Measurements from ENCODE around the gene SCN4B. TPM values are rescaled to one million over a fixed set of nuclear protein-coding genes. Genes with fewer than 3 reads are reported as not detected.

The SCN4B gene
- polyA plus RNA-seq, 1 donor (not counting 4 experiments of a cell fraction or from before 2014, with no cell fraction given) = 7.7 TPM

DNA sequence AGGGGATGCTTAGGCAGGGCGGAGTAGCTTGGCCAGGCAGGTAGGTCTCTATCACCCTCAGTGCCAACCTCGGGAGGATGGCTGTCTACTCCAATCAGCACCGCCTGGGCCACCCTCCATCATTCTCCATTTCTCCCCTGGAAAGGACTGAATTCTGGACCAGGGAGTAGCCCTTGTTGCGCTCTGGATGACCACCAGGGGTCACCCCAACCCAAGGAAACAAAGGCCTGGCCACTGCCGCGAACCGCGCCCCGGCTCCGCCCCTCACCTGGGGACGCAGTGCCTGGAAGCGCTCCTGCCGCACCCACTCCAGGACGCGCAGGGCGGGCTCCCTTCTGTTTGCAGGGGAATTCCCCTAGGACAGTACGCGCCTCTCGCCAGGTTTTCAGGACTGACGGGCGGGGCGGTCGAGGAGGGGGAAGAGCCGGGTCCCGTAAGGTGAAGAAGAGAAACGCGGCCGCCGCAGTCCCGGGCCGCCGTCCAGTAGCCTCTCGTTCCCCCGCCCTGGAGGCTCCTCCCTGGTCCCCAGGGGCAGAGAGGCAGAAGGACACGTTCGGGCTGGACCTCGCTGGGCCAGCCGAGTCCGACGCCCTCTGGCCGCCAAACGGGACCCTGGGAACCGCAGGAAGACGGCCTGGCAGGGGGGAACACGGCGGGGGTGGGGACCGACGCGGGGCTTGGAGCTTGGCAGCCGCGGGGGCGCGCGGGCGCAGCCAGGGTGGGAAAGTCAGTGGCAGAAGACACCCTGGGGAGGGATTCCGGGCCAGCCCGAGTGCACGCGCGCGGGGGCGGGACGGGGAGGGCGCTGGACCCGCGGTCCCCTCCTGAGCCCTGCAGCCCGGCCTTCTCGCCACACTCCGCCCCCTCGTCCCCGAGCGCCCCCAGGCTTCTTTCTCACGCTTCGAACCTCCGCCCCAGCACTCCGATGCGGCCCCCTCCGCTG, 7.1 kb downstream of the SCN4B start:
- H3K4me2 ChIP-seq (ENCODE audit: control insufficient read depth, extremely low read depth, insufficient read depth, low read depth, low read length) = peak overlapping the region; percentile 67
- H2AFZ ChIP-seq (ENCODE audit: control insufficient read depth, low read length) = peak overlapping the region; percentile 80
- H3K9me1 ChIP-seq (ENCODE audit: control insufficient read depth, extremely low read depth, insufficient read depth, low read length) = no peaks in the 10 kb centered on the region
- dilution Hi-C loops (cut with MboI; ENCODE audit: extremely low pct_ligation_motif_present, low sequenced_read_pairs) = no loop called here
- peak overlapping the region; percentile 45 for H3K27ac ChIP-seq (ENCODE audit: control insufficient read depth, insufficient read depth, low read length)
- H3K9me3 ChIP-seq (ENCODE audit: control insufficient read depth, low read depth, low read length) = no peaks in the 10 kb centered on the region
- peaks cover 33% of the 10 kb centered on the region for H3K4me1 ChIP-seq (ENCODE audit: control insufficient read depth, extremely low read depth, insufficient read depth, low read length)
- H3K36me3 ChIP-seq (ENCODE audit: control insufficient read depth in 2 of 2, extremely low read depth in 1 of 2, insufficient read depth in 2 of 2, low read length in 2 of 2) = no peaks in the 10 kb centered on the region
- FAIRE-seq = peak; percentile 87
- H3K79me2 ChIP-seq (ENCODE audit: control insufficient read depth, insufficient read depth, low read length) = no peaks in the 10 kb centered on the region
- H3K27me3 ChIP-seq (ENCODE audit: control insufficient read depth, extremely low read depth, insufficient read depth, low read length) = no peaks in the 10 kb centered on the region
- peak overlapping the region; percentile 76 for H3K9ac ChIP-seq (ENCODE audit: control insufficient read depth, extremely low read depth, insufficient read depth, low read length)
- TF ChIP-seq EZH2 (IDR thresholded peaks at IDR 0.05; ENCODE audit: low read length) (no peak), CTCF (optimal IDR thresholded peaks at IDR 0.05 in 1 of 3, IDR thresholded peaks at IDR 0.05 in 1 of 3, conservative IDR thresholded peaks at IDR 0.05 in 1 of 3; ENCODE audit: extremely low read depth in 1 of 3, insufficient read depth in 2 of 3, low read length in 3 of 3) (peak; percentile 78 to 90 (median 88))
- H4K20me1 ChIP-seq (ENCODE audit: control insufficient read depth, extremely low read depth, insufficient read depth, low read length) = no peaks in the 10 kb centered on the region
- peak overlapping the region; percentile 52 to 69 (median 56) for H3K4me3 ChIP-seq (ENCODE audit: control insufficient read depth in 2 of 3, extremely low read depth in 1 of 3, insufficient read depth in 2 of 3, low read depth in 1 of 3, low read length in 3 of 3)
- peak; percentile 68 for DNase-seq (ENCODE audit: low read depth, low spot score)

DNA sequence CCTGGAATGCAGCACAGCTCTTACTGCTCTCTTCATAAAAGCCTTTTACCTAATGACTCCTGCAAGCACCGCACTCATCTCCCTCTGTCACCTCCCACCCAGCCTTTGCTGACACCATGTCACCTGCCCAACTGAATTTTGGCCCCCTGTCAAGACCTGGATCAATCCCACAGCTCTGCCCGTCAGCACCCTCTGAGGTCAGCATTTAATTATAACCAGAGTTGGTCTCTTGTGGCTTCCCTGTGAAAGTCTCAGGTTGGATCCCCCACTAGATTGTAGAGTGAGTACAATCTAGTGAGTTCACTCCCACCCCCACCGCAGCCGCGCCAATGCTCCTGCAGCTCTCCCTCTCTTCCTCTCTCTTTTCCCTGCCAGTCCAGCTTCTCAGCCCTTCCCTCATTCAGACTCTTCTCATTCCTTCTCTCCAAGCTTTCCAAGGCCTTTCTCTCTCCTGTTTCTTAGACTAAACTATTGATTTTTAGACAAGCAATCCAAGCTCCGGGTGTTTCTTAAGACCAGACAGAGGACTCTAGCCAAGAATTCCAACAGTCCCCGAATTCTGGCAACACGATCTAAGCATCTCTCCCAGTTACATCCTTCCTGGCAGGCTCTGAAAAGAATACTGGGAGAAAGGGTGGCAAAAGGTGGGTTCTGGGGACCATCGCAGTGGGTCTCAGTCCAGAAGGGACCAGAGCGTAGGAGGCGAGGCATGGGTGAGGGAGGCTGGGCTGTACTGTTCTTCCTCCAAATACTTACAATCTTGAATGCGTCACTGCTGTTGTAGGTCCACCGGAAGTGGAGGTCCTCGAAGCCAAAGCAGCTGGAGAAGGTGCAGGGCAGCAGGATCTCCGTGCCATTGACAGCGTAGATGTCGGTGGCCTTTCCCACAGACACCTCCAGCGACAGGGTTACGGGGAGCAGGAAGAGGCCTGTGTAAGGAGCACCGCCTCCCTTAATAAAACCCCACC, 8.0 kb downstream of the SCN4B start:
- Histone ChIP-seq H3K4me3 (ENCODE audit: control insufficient read depth in 2 of 3, extremely low read depth in 1 of 3, insufficient read depth in 2 of 3, low read depth in 1 of 3, low read length in 3 of 3) (no peak overlapping the region), H3K9ac (ENCODE audit: control insufficient read depth, extremely low read depth, insufficient read depth, low read length) (no peak overlapping the region), H3K36me3 (ENCODE audit: control insufficient read depth in 2 of 2, extremely low read depth in 1 of 2, insufficient read depth in 2 of 2, low read length in 2 of 2) (no peaks in the 10 kb centered on the region), H3K27me3 (ENCODE audit: control insufficient read depth, extremely low read depth, insufficient read depth, low read length) (no peaks in the 10 kb centered on the region), H3K4me1 (ENCODE audit: control insufficient read depth, extremely low read depth, insufficient read depth, low read length) (peaks cover 37% of the 10 kb centered on the region), H2AFZ (ENCODE audit: control insufficient read depth, low read length) (no peak overlapping the region), H3K27ac (ENCODE audit: control insufficient read depth, insufficient read depth, low read length) (no peak overlapping the region), H4K20me1 (ENCODE audit: control insufficient read depth, extremely low read depth, insufficient read depth, low read length) (no peaks in the 10 kb centered on the region), H3K9me1 (ENCODE audit: control insufficient read depth, extremely low read depth, insufficient read depth, low read length) (no peaks in the 10 kb centered on the region), H3K4me2 (ENCODE audit: control insufficient read depth, extremely low read depth, insufficient read depth, low read depth, low read length) (no peak overlapping the region), H3K79me2 (ENCODE audit: control insufficient read depth, insufficient read depth, low read length) (no peaks in the 10 kb centered on the region), H3K9me3 (ENCODE audit: control insufficient read depth, low read depth, low read length) (no peaks in the 10 kb centered on the region)
- DNase-seq (ENCODE audit: low read depth, low spot score) (no peak), FAIRE-seq (no peak)
- TF ChIP-seq CTCF (optimal IDR thresholded peaks at IDR 0.05 in 1 of 3, IDR thresholded peaks at IDR 0.05 in 1 of 3, conservative IDR thresholded peaks at IDR 0.05 in 1 of 3; ENCODE audit: extremely low read depth in 1 of 3, insufficient read depth in 2 of 3, low read length in 3 of 3) = no peak
- no peak for TF ChIP-seq EZH2 (IDR thresholded peaks at IDR 0.05; ENCODE audit: low read length)
- dilution Hi-C loops (cut with MboI; ENCODE audit: extremely low pct_ligation_motif_present, low sequenced_read_pairs) = no loop called here
